ENCODE results near the gene LAMTOR5.
A peak's percentile ranks its signal among the peaks of the same experiment; 100 is the strongest.

Gene LAMTOR5

DNA sequence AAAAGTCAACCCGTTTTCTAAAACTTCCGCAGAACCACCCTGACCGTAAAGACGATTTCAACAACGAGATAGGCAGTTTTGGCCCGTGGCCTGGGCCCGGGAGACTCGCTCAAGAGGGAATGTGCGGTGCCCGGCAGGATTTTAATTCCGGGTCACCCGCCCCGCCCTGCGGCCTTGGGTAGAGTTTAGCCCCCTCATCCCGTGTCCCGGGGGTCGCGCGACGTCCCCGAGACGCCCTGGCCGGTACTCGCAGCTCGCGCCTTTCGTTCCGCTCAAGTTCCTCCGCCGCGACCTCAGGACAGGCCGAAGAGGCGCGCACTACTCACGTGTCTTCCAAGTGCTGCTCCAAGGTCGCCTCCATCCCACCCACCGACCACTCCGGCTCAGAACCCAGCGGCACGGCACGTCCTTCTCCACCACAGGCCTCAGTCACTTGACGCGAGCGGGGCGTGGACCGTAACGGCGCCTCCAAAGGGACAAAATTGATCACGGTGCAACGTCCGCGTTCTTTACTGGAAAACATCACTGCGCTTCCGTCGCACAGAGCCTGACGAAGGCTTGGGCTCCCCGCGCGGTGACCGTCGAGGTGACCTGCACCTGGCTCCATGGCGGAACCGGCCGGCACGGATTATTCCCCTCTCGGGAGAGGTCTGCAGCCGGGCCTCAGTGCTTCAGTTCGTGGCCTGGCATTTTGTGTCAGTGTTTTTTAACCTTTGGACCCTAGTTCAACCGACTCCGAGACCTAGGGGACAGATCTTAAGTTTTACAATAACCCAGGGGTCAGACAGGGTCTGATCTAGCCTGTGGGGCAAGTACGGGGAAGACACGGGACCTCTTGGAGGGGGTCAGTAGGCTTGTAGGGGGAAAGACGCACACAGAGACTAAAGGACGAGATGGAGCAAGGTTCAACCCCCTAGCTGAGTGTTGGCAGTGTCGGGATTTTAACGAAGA, at the start of gene LAMTOR5:
LAMTOR5 (minus strand) TSS at position 435 of the 951 bp plus-strand sequence; CDS start at position 361, 74 bp downstream.
- CTCF ChIA-PET, result interaction anchor here (1.0 to 10.0 kb wide), 10 partner anchors 9 to 204 kb away, joined by 3 to 135 read pairs (median 5); partner anchors contain the start of gene RBM15
- POLR2A ChIA-PET, result no interaction called here
- TF ChIP-seq, protein P1, sequence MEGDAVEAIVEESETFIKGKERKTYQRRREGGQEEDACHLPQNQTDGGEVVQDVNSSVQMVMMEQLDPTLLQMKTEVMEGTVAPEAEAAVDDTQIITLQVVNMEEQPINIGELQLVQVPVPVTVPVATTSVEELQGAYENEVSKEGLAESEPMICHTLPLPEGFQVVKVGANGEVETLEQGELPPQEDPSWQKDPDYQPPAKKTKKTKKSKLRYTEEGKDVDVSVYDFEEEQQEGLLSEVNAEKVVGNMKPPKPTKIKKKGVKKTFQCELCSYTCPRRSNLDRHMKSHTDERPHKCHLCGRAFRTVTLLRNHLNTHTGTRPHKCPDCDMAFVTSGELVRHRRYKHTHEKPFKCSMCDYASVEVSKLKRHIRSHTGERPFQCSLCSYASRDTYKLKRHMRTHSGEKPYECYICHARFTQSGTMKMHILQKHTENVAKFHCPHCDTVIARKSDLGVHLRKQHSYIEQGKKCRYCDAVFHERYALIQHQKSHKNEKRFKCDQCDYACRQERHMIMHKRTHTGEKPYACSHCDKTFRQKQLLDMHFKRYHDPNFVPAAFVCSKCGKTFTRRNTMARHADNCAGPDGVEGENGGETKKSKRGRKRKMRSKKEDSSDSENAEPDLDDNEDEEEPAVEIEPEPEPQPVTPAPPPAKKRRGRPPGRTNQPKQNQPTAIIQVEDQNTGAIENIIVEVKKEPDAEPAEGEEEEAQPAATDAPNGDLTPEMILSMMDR (IDR thresholded peaks at IDR 0.05; ENCODE audit: control extremely low read depth, extremely low read depth, low read depth, missing control alignments), result no peak
- peak; percentile 91 for DNase-seq (ENCODE audit: extremely low spot score)

DNA sequence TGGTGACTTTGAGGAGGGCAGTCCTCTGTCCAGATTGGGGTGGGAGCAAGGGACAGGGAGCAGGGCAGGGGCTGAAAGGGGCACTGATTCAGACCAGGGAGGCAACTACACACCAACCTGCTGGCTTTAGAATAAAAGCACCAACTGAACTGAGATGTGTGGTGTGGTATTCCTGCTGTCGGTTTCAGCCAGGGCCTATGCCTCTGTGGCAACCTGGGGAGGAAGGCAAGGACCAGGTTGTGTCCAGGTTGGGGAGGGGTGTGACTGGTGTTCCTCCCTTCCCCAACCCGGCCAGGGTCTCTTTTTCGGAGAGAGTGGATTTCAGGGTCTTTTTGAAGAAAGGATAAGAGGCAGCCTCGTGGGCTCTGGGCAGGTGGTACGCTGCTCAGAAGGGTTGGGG, 49.7 kb upstream of the LAMTOR5 start:
- no peak for DNase-seq (ENCODE audit: extremely low spot score)
- ChIA-PET CTCF (interaction anchor here (1.3 to 13.4 kb wide), 5 partner anchors 10 to 257 kb away, joined by 3 to 295 read pairs (median 5); no protein-coding TSS in a partner anchor), POLR2A (no interaction called here)
- TF ChIP-seq, protein P1 (IDR thresholded peaks at IDR 0.05; ENCODE audit: control extremely low read depth, extremely low read depth, low read depth, missing control alignments), result no peak

DNA sequence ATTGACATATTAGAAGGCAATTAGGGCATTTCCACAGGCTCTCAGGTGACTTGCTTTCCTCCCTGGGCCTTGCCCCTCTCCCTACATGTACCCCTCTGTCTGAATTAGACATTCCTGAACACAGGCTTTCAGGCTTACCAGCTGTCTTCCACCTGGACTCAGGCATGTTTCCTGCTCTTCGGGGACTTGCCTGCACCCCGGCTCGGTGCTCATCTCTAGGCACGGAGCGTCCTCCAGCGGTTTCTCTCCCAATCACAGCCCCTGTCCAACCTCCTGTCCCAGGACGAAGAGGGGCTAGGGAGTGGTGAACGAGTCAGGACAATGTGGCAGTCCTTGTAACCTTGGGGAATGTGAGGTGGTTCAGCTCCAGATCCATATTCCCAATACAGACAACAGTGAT, 47.7 kb upstream of the LAMTOR5 start:
- no peak for DNase-seq (ENCODE audit: extremely low spot score)
- ChIA-PET CTCF (interaction anchor here (1.0 to 4.7 kb wide), 7 partner anchors 21 to 258 kb away, joined by 3 to 21 read pairs (median 17); no protein-coding TSS in a partner anchor), POLR2A (no interaction called here)
- TF ChIP-seq, protein P1 (IDR thresholded peaks at IDR 0.05; ENCODE audit: control extremely low read depth, extremely low read depth, low read depth, missing control alignments), result no peak

DNA sequence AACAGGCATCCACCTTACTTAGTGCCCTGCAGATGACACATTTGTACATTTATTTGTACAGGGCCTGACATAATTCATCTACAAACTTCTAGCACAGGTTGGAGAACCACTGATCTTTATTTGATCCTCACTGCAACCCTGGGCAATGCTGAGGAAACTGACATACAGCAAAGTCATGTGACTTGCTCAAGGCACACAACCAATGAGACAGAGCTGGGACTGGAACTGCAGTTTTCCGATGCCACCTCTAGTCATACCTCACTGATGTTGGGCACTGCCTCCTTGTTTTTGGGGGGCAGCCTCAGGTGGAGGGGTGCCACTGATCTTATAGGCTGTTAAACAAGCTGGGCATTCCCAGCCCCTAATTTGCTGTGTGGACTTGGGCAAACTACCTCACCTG, 46.8 kb upstream of the LAMTOR5 start:
- CTCF ChIA-PET, result interaction anchor here (1.0 to 4.7 kb wide), 7 partner anchors 20 to 257 kb away, joined by 3 to 21 read pairs (median 10); no protein-coding TSS in a partner anchor
- TF ChIP-seq, protein P1 (IDR thresholded peaks at IDR 0.05; ENCODE audit: control extremely low read depth, extremely low read depth, low read depth, missing control alignments), result no peak
- DNase-seq (ENCODE audit: extremely low spot score), result no peak
- POLR2A ChIA-PET, result no interaction called here

DNA sequence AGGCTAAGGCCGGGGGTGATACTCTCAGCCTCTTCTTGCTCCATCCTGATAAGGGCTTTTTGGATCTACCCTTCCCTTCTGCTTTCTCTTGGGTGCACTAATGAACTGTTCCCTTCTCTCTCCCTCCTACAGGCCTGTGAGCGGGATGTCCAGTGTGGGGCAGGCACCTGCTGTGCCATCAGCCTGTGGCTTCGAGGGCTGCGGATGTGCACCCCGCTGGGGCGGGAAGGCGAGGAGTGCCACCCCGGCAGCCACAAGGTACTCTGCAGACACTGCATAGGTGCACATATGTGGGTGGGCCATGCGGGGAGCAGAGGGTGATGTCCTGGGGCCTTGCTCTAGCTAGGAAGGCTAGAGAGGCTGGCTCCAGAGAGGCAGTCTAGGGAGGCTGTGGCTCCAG, 46.3 kb upstream of the LAMTOR5 start:
- ChIA-PET CTCF (interaction anchor here (1.0 to 4.7 kb wide), 7 partner anchors 10 to 394 kb away, joined by 3 to 21 read pairs (median 5); no protein-coding TSS in a partner anchor), POLR2A (no interaction called here)
- TF ChIP-seq, protein P1 (IDR thresholded peaks at IDR 0.05; ENCODE audit: control extremely low read depth, extremely low read depth, low read depth, missing control alignments), result no peak
- DNase-seq (ENCODE audit: extremely low spot score), result no peak

DNA sequence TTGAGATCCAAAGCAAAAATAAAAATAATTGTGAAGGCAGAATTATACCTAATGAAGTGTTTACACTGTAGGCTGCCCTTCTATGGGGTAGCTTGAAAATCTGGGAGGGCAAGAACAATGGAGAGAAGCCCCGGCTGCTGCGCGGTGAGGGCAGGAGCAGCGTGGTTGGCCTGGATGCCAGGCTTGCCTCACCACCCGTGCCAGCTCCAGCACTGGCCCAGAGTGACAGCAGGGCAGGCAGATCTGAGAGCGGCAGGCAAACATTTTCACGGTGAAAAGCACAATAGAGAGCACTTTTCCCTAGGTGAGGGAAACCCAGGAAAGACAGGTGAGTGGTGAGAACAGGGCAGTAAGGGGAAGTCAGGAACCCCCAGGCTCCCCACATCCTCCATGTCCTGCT, 44.8 kb upstream of the LAMTOR5 start:
- TF ChIP-seq, protein P1 (IDR thresholded peaks at IDR 0.05; ENCODE audit: control extremely low read depth, extremely low read depth, low read depth, missing control alignments), result no peak
- POLR2A ChIA-PET, result no interaction called here
- no peak for DNase-seq (ENCODE audit: extremely low spot score)
- CTCF ChIA-PET, result interaction anchor here (0.8 to 4.7 kb wide), 7 partner anchors 8 to 255 kb away, joined by 3 to 24 read pairs (median 8); no protein-coding TSS in a partner anchor

Measured in GM10248 (cell line).